ENCODE measurements around the gene MYO5A.

Gene MYO5A

GRCh38 chr15:52540374-52541012 is 11.8 kb upstream of the MYO5A start:
- DNase-seq, result no peak

GRCh38 chr15:52537459-52537858 is 8.8 kb upstream of the MYO5A start:
- no peak for DNase-seq

- no peak for DNase-seq
Observed at GRCh38 chr15:52532427-52532826, 3.7 kb upstream of the MYO5A start.

- no peak for DNase-seq
Observed at GRCh38 chr15:52529940-52530339, 1.3 kb upstream of the MYO5A start.

GRCh38 chr15:52529341-52529924 is 753 bp upstream of the MYO5A start:
- DNase-seq, result no peak

GRCh38 chr15:52527911-52528563 is 643 bp downstream of the MYO5A start:
- peak; percentile 46 for DNase-seq

- DNase-seq, result no peak
Observed at GRCh38 chr15:52527196-52527910, 1.3 kb downstream of the MYO5A start.

- DNase-seq, result no peak
Observed at GRCh38 chr15:52524223-52525136, 4.2 kb downstream of the MYO5A start.

- DNase-seq, result peak; percentile 64
Observed at GRCh38 chr15:52523647-52524046, 5.0 kb downstream of the MYO5A start.

GRCh38 chr15:52523192-52523591 is 5.5 kb downstream of the MYO5A start:
- DNase-seq, result no peak

- peak; percentile 51 for DNase-seq
Observed at GRCh38 chr15:52521682-52522081, 7.0 kb downstream of the MYO5A start.

- no peak for DNase-seq
Observed at GRCh38 chr15:52520421-52520820, 8.3 kb downstream of the MYO5A start.

- DNase-seq, result peak; percentile 55
Observed at GRCh38 chr15:52518487-52519371, 10.0 kb downstream of the MYO5A start.

- DNase-seq, result no peak
Observed at GRCh38 chr15:52517014-52517413, 11.7 kb downstream of the MYO5A start.

- DNase-seq, result no peak
Observed at GRCh38 chr15:52515343-52515742, 13.3 kb downstream of the MYO5A start.

- no peak for DNase-seq
Observed at GRCh38 chr15:52514482-52514881, 14.2 kb downstream of the MYO5A start.

- peak; percentile 78 for DNase-seq
Observed at GRCh38 chr15:52512869-52513268, 15.8 kb downstream of the MYO5A start.

- no peak for DNase-seq
Observed at GRCh38 chr15:52511084-52511483, 17.6 kb downstream of the MYO5A start.

GRCh38 chr15:52509500-52510245 is 19.0 kb downstream of the MYO5A start:
- DNase-seq, result no peak

- DNase-seq, result no peak
Observed at GRCh38 chr15:52506549-52506948, 22.1 kb downstream of the MYO5A start.

GRCh38 chr15:52505151-52505550 is 23.5 kb downstream of the MYO5A start:
- DNase-seq, result peak; percentile 70

Data from suppressor macrophage treated with lipopolysaccharide for 4 hours (primary cell).